GM19395 (cell line): ENCODE data around the gene MAGI2.

ENCODE experiments used
- ATAC-seq: cut with Tn5 transposase; IDR thresholded peaks from one replicate; pipeline ENCODE4 v1.9.1; 2021; ENCODE audit warnings: mild to moderate bottlenecking, moderate library complexity; ENCODE audit not compliant: unreplicated experiment

MAGI2 gene

DNA sequence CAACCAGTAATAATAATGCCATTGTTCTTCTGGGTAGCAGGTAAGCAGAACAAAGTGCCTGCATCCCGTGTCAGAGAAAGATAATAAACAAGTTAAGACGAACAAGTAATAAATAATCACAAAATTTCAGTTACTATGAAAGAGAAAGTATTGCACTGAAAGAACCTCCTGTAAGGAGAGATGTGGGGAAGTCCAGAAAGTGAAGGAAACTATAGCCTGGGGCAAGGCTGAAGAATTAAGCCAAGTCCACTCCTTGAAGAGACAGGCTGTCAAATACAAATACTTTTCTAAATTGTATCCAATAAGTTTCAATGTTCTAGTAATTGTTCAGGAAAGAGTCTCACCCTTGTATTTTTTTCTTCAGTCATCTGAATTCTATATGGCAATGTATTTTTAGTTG is 611.4 kb downstream of the MAGI2 start:
- ATAC-seq: no peak

DNA sequence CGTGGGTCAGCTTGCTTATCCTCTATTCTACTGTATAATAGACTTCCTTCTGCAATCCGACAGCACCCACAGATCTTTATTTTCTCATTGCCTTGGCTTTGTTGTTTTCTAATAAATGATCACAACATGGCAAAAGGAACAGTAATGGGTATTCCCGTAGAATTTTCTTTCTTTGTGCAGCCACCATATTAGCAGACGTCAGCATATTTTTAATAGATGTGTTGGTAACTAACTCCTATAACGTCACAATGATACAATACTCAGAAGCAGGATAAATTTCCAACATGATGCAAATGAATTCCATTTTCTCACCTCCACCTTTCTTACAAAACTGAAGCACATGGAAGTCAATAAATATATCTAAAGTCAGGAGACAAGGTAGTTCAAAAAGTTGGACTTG is 617.6 kb downstream of the MAGI2 start:
- ATAC-seq: no peak

DNA sequence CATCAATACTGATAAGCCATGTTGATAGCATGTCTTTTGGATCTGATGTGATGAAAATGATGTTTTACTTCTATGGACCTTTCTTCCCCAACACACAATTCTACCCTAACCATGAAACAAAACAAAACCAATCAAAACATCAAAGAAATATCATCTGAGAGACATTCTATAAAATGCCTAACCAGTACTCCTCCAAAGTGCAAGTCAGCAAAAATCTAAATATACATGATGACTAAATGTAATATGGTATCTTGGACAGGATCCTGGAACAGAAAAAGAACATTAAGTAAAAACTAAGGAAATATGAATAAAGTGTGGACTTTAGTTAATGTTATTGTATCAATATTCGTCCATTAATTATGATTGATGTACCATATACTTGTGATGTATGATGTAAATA is 625.1 kb downstream of the MAGI2 start:
- no peak for ATAC-seq

DNA sequence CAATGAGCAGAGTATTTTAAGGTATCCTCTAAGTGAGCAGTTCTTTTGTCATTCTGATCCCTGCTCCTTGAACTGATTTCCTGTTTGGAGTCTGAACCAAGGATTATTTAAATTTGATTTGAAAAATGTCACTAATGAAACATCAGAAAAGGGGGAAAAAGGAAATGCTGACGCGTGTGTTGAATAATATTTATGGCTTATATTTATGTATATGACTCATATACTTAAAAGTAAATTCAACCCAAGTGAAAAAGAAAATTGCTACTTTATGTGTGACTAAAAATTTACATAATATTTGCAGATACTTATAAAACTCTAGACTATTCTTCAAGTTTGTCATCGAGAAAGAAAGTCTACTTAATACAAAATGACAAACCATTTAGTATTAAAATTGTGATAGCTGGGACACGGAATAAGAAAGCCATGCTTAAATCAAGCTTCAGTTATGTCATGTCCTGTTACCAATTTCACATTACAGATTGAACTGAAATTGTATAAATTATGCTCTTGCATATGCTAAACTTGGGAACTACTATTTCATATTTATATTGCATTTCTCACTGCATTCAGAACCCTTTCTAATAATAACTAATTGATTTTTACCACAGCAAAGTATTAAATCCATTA is 649.9 kb downstream of the MAGI2 start:
- no peak for ATAC-seq

DNA sequence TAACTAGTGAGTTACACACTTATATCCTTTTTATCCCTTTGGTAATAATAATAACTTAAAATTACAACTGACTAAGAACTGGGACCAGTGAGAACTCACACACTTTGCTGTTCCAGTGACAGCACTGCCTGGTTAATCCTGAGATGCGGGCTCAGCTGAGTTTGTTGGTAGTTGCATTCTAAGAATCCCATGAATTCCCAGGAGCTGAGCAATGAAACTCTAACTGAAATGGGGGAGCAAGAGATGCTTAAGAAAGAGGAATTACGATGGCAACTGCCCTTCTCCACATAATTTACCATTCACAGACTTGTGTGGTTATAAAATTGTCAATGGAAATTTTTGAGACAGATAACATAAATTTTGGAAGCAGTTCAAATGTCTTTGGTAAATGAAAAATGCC is 659.4 kb downstream of the MAGI2 start:
- no peak for ATAC-seq

DNA sequence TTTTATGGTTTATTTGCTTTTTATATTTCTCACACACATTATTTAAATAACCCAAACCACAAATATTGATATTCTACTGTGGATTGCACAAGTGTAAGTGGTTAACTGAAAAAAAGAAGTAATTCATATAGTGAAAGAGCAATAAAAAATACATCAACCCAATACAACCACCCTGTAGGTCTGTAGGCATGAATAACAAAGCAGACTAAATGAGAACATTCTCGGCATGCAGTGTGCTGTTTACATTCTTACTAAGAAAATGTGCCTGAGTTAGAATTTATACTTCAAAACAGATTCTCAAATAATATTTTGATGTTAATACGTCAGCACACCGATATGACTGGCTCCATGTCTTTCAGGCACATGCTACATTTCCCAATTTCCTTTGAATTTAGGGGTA is 660.8 kb downstream of the MAGI2 start:
- ATAC-seq: no peak

DNA sequence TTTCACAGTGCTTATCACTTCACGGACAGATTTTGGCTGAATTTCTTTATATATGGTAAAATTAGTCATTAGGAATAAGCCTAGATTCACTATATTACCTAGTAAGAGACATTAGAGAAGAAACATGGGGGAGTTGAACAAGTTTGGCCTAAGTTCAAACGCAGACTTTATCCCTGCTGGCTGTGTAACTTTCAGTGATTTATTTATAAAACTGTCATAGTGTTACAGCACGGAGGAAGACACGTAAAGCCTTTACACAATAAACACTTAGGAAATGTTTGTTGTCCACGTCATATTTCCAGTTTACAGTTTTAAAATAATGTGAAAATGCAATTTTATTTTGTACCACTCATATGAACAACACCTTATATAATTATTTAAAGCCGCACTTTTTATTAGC is 661.5 kb downstream of the MAGI2 start:
- no peak for ATAC-seq

DNA sequence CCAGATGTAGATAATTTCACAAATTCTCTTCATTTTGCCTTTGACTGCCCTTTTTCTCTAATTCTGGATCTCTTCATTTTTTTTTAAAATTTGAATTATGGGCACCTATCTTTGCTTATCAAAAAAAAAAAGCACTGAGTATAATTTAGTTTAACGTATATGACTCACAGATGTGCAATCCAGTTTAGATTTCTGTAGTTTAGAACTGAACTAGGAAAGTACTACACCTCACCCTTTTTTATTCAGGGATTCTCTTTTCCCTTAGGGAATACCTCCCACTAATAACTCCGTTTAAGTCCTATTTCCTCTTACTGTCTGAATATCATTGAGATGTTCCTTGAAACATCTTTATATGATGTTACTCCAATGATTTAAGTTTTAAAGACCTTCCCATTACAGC is 665.0 kb downstream of the MAGI2 start:
- ATAC-seq: no peak

DNA sequence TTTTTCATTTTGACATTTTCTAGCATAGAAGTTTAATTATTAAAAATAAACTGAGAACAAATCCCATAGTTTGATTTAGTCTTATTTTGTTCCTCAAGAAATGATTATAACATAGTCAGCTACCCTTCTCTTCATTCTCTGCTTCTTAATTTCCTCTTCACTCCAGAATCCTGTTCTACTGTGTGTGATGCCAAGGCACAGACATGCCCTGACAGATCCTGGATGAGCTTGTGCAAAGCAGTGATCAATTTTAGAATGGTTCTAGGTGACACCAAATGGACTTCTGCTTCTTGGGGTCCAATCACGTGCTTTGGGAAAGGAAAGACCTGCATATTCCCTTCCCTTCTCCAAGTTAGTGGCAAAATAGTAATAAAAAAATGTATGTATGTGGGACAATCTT is 665.6 kb downstream of the MAGI2 start:
- ATAC-seq: no peak

DNA sequence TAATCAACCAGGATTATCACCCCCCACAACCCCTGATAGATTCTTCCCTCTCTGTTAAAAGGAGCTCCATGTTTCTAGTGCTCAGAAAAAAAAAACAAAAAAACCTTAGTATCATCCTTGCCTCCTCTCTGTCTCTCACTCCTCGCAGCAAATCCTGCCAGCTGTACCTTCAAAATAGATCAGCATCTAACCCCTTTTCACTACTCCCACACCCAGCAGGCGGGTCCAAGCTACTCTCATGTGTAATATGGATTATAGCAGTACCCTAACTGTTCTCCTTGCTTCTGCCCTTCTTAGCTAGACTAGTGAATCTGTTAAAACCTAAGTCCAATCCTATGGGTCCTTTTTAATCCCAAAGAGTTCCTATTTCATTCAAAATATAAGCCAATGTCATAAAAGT is 667.4 kb downstream of the MAGI2 start:
- ATAC-seq: no peak

DNA sequence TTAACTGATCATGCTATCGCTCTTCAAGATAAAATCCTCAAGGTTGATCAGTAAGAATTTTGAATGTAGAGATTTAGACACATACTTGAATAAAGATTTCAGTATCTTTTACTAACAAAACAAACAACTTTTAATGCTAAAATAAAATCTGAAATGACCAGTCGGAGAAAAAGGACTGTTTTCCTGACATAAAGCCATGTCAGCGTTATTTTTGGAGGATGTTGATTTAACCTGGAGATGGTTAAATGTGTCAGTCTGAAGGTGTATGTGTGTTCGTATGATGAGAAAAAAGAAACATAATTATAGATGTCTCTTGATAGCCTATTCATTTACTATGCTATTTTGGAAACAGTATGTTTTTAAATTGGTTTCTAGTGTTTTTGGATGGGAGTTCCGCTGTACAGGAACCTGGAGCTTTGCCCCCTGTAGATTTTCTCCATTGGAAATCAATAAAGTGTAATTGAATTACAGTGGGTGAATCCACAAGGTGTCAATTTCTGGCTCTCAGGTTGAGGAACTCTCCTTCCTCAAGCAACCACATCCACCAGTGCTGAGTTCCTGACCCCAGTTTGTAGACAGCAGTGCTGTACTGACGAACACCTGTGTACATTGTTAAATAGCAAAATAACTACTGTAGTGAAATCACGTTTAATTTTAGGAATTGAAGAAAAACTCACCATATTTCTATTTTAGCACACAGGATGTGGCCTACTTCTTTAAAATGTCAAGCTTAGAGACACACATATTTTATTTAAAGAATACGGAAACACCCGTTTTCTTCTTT is 670.1 kb downstream of the MAGI2 start:
- ATAC-seq: no peak

DNA sequence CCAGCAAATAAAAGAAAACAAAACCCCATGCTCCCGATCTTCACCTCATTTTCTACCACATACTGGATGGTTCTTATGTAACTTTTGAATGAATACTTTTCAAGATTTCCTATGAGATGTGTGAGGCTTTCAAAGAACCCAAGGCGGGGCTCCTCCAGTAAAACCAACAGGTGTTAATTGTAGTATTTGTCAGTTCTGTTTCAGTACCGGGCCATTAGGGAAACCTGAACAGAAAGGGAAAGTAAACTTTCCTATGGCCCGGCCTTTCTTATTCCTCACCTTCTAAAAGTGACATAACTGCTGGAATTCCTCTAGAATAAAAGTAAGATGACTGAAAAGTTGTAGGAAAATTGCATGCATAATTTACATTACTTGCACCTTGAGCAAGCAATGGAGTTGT is 672.9 kb downstream of the MAGI2 start:
- no peak for ATAC-seq

DNA sequence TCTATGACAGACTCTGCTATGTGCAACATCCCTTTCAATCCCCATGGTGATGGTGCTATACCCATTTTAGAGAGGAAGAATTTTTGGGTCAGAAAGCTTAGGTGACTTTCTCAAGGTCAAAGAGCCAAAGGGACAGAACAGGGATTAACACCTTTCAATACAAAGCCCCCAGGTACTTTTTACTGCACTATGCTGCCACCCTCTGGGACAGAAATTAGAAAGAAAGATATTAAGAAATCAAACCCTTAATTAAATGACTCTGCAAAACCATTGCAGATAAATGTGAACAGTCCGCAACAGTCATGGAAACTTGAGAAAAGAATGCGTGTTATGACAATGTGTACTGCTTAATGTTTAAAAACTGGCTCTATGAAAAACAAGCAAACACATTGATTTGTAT is 673.7 kb downstream of the MAGI2 start:
- ATAC-seq: no peak

DNA sequence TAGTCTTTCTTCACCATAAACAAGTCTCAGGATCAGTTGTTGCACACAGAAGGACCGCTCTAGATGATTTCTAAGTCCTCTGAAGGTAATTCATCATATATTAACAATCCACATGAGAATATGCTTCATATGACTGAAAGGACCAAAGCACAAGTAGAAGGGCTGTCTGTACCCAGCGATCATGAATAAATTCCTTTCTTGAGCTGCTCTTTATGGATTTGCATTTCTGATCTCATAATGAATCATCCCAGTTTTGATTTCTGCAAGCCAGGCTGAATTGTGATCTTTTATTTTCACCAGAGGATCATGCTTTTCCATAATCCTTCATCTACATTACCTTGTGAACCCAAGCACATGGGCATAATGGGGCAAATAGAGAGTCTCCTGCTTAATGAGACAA is 675.6 kb downstream of the MAGI2 start:
- ATAC-seq: no peak

DNA sequence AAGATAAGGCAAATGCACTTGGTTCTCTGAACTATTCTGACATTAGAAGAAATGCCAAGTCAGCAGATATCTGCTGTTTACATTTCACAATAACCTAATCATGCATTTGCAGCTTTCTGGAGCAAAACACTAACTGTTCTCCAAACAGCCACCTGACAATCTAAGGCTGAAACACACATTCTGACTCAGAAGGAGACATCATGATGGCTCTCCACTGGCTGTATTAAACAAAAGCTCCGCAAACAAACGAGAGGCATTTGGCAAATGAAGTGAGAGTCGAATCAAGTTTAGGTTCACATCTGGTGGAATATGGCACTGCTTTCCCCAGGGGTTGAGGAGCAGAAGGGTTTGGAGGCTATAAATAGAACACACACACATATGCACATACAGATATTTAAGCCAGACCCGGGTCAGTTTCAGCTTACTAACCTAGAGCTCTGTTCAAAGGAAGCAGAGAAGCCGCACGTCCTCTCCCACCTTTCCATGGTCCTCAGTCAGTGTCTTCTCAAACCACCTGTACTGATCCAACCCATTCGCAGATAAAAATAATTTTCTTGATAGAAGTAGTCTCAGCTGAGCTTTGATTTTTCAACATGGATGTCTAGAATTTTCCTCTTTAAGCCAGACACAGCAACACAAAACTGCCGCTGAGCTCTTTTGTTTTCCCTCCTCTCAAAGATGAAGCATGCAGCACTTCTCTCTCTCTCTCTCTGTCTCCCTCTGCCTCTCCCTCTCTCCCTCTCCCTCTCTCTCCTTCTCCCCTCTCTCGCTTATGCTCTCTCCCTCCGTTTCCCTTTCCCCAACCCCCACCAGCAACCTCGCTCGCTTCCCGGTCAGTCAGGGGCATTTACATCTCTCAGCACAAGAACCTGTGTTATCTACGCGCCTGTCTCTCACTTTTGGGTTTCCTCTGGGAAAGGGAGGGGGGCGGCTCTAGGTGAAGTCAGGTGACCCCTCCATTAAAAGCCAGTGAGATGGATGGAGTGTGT is 682.8 kb downstream of the MAGI2 start:
- peak; percentile 52 for ATAC-seq

DNA sequence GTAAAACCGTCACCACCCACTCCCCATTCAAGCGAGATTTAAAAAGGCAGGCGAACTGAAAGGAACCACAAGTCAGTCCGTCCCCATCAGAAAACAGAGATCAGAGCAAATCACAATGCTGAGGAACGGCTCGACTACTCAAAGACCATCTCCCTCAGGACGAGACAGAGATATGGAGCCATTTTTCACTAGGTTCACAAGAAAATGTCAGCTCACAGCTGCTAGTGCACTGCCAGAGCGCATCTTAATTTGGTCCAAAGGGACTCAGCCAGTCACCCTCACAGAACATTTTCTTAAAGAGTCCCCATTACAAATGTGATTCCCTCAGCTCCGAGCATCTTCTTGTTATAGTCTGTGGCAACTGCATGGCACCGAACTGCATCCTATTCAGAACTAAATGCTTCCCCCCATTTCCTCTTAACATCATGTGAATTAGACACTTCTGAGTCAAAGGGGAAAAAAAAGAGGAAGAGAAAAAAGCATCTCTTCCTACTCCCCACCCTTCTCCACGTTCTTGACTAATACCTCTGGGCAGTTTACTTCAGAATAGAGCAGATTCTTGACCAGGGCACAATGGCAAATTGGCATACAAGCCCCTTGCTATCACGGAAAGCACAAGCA is 683.9 kb downstream of the MAGI2 start:
- ATAC-seq: peak; percentile 90

DNA sequence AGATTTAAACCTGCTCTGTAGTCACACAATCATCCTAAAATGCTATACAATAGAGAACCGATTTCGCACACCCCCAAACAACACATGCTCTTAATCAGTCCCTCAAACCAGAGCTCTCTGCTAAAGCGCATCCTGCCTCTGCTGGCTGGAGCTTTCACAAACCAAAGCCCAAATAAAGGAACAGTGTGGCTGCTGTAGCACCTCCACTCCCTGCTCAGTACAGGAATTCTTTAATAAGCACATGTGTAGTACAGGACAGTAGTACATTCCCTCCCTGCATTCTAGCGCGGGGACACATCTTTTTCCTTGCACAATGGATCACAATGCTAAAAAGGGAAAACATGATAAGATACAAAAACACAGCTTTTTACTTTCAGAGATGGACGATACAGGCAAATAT is 684.6 kb downstream of the MAGI2 start:
- no peak for ATAC-seq

DNA sequence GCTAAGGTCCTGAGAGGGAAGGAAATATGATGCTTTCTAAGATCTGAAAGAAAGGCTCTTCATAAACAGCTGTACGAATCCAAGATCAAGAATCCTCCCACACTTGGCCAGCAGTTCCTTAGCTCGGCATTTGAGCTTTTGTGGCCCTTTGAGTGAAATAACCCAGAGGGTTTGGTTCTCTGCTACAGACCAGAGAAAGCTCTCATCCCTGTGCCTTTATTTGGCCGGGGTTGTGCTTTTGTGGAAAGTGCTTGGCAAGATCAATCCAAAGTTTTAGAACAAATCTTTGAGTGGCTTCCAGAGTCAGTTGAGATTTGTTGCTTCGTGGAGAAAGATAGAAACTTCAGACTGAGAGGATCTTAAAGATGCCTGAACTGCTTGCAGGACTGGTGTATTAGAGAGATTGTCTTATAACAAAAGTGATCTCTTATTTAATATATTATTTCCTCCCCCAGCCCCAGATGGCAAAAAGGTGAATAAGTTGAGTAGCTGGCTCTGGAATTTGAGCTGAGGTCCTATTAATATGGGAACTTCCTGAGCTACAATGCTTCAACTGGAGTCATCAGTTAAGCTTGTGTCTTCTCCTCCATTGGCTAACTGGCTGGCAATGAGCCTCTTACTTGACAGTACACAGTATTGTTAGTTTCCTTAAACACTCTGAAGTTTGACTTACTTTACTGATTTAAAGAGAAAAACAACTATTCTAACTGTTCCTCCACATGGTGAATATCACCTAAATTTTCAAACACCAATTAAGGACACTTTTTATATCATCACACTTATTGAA is 687.3 kb downstream of the MAGI2 start:
- ATAC-seq: no peak

DNA sequence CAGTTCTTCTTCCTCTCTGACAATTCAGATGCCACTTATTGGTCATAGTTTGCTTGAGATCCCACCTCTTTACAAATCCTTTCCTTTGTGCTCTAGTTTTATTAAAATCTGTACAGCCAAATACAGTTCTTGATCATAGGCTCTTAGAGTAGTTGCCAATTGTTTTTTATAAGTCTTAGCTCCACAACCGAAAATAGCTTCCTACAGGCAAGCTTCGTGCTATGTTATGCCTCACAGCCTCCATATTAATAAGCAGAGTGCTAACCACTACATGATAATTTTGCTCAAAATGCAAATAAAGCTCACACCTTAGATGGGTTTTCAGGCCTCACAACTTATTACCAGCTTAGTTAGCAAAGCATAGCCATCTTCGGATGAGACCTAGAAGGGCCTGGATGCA is 688.9 kb downstream of the MAGI2 start:
- ATAC-seq: no peak

DNA sequence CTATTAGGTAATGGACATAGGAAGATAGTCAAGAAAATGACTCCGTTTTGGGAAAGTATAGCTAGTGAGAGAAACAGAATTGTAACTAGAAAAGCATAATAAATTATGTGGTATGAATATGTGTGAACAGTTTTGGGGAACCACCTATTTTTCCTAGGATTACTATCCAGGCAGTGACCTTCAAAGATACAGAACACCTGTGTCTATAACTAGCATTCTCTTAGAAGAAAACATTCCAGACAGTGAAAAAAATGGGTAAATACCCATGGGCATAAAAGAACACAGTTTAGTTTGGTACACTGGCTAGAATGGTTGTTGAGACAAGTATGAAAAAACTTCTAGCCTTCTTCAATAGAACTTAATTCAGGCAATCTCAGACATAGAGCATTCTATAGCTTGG is 690.8 kb downstream of the MAGI2 start:
- ATAC-seq: no peak
